Left ventricle myocardium inferior (tissue), 1 donor: ENCODE results near the gene CLASRP. TPM values are rescaled to one million over a fixed set of nuclear protein-coding genes. Genes with fewer than 3 reads are reported as not detected.

Source experiments
- DNase-seq: peaks from one replicate; pipeline ENCODE4 v3.0.0-alpha.2; 2020
- H3K27ac ChIP-seq: fragments of 200-600 bp; replicated peaks from 2 replicates; pipeline ENCODE4 v1.8.0; 2021
- H3K27me3 ChIP-seq: fragments of 200-600 bp; 2 replicates; pipeline ENCODE4 v1.8.0; 2021; ENCODE audit warnings: low read depth
- H3K36me3 ChIP-seq: fragments of 200-600 bp; 2 replicates; pipeline ENCODE4 v1.8.0; 2021
- H3K4me1 ChIP-seq: fragments of 200-600 bp; 2 replicates; pipeline ENCODE4 v1.8.0; 2021
- H3K4me3 ChIP-seq: fragments of 200-600 bp; 2 replicates; pipeline ENCODE4 v1.8.0; 2021; ENCODE audit warnings: mild to moderate bottlenecking, moderate library complexity
- H3K9me3 ChIP-seq: fragments of 200-600 bp; replicated peaks from 2 replicates; pipeline ENCODE4 v1.8.0; 2021
- CTCF ChIP-seq: fragments of 200-600 bp; IDR thresholded peaks from 2 replicates; pipeline ENCODE4 v1.8.0; 2021; ENCODE audit warnings: antibody characterized with exemption, mild to moderate bottlenecking, borderline replicate concordance
- intact Hi-C: fragments of 100-400 bp; cut with micrococcal nuclease; formaldehyde crosslinking; loops from one replicate; pipeline ENCODE4 v1.11.0; 2022
- total RNA-seq: library from RNA; stranded (reverse); fragmentation: NEBNext Ultra II Directional; extraction: Animal tissue kit (Norgen Biotek cat#: 25700); gene quantifications from one replicate; pipeline ENCODE4 v1.2.1, GENCODE V29; 2021
- donor health status: DM: no; HTN: yes; CAD: no; lungs with severe emphysema.

The CLASRP gene
- total RNA-seq, 1 donor from 2014 or later: 31.3 TPM

- Histone ChIP-seq H3K9me3 (no peaks in the 10 kb centered on the region), H3K4me1 (peaks cover 5% of the 10 kb centered on the region), H3K27me3 (no peaks in the 10 kb centered on the region), H3K4me3 (no peak overlapping the region), H3K36me3 (peaks cover 100% of the 10 kb centered on the region), H3K27ac (no peak overlapping the region)
- DNase-seq: no peak
- TF ChIP-seq CTCF: no peak
- intact Hi-C loops: no loop called here
Observed at GRCh38 chr19:45057444-45057843, 18.6 kb downstream of the CLASRP start.

- DNase-seq: no peak
- Histone ChIP-seq H3K4me3 (no peak overlapping the region), H3K27ac (no peak overlapping the region), H3K36me3 (peaks cover 100% of the 10 kb centered on the region), H3K27me3 (no peaks in the 10 kb centered on the region), H3K9me3 (no peaks in the 10 kb centered on the region), H3K4me1 (peaks cover 5% of the 10 kb centered on the region)
- intact Hi-C loops: no loop called here
- no peak for TF ChIP-seq CTCF
Observed at GRCh38 chr19:45058622-45059159, 19.8 kb downstream of the CLASRP start.

GRCh38 chr19:45059258-45059965, 20.6 kb downstream of the CLASRP start:
- Histone ChIP-seq H3K27me3 (no peaks in the 10 kb centered on the region), H3K9me3 (no peaks in the 10 kb centered on the region), H3K4me3 (no peak overlapping the region), H3K27ac (no peak overlapping the region), H3K4me1 (no peaks in the 10 kb centered on the region), H3K36me3 (peaks cover 100% of the 10 kb centered on the region)
- peak; percentile 83 for TF ChIP-seq CTCF
- DNase-seq: peak; percentile 53
- intact Hi-C loops: no loop called here

GRCh38 chr19:45061965-45062364, 23.1 kb downstream of the CLASRP start:
- intact Hi-C loops: no loop called here
- Histone ChIP-seq H3K27ac (no peak overlapping the region), H3K27me3 (no peaks in the 10 kb centered on the region), H3K36me3 (peaks cover 99% of the 10 kb centered on the region), H3K4me3 (no peak overlapping the region), H3K4me1 (no peaks in the 10 kb centered on the region), H3K9me3 (no peaks in the 10 kb centered on the region)
- TF ChIP-seq CTCF: no peak
- DNase-seq: no peak

GRCh38 chr19:45063851-45064801, 25.3 kb downstream of the CLASRP start:
- intact Hi-C loops: no loop called here
- no peak for DNase-seq

More at GRCh38 chr19:45063851-45064801, 25.3 kb downstream of the CLASRP start:
- no peak overlapping the region for H3K27ac ChIP-seq
- no peaks in the 10 kb centered on the region for H3K4me1 ChIP-seq
- peaks cover 99% of the 10 kb centered on the region for H3K36me3 ChIP-seq
- H3K9me3 ChIP-seq: no peaks in the 10 kb centered on the region
- H3K4me3 ChIP-seq: no peak overlapping the region
- no peaks in the 10 kb centered on the region for H3K27me3 ChIP-seq
- TF ChIP-seq CTCF: no peak
